Skeletal muscle satellite cell (primary cell): ENCODE measurements around the gene EME2.
"Not testable (repeated sequence)": the region's sequence is repeated elsewhere in the genome, so short reads cannot be mapped to it uniquely, and the experiment has no call there.

Experiments
- H3K27me3 ChIP-seq: 2 replicates; pipeline ENCODE4 v1.7.0; 2013; ENCODE audit warnings: low read length; ENCODE audit not compliant: control insufficient read depth, insufficient read depth
- H3K36me3 ChIP-seq: 2 replicates; pipeline ENCODE4 v1.7.0; 2013; ENCODE audit warnings: mild to moderate bottlenecking, control low read depth, low read length; ENCODE audit not compliant: insufficient read depth
- H3K4me1 ChIP-seq: 2 replicates; pipeline ENCODE4 v1.7.0; 2013; ENCODE audit warnings: low read length; ENCODE audit not compliant: control insufficient read depth, insufficient read depth
- H3K4me2 ChIP-seq: 2 replicates; pipeline ENCODE4 v1.7.0; 2013; ENCODE audit warnings: mild to moderate bottlenecking, low read length
- H3K4me3 ChIP-seq: 2 replicates; pipeline ENCODE4 v1.7.0; 2013; ENCODE audit warnings: low read length
- H3K9ac ChIP-seq: 2 replicates; pipeline ENCODE4 v1.7.0; 2013; ENCODE audit warnings: mild to moderate bottlenecking, low read depth, low read length, moderate library complexity
- H3K9me3 ChIP-seq: replicated peaks from 2 replicates; pipeline ENCODE4 v1.7.0; 2013; ENCODE audit warnings: mild to moderate bottlenecking, control low read depth, low read length

The EME2 gene

GRCh38 chr16:1732551-1732987 lies 40.0 kb upstream of the EME2 start:
- not testable (repeated sequence) for H3K9ac ChIP-seq, H3K4me1 ChIP-seq, H3K27me3 ChIP-seq, H3K4me3 ChIP-seq, H3K9me3 ChIP-seq, H3K4me2 ChIP-seq
- peaks cover 56% of the 10 kb centered on the region for H3K36me3 ChIP-seq

- no peak overlapping the region for H3K4me2 ChIP-seq
- no peak overlapping the region for H3K9ac ChIP-seq
- H3K4me3 ChIP-seq, result no peak overlapping the region
- H3K27me3 ChIP-seq, result no peaks in the 10 kb centered on the region
- H3K4me1 ChIP-seq, result no peaks in the 10 kb centered on the region
- peaks cover 46% of the 10 kb centered on the region for H3K36me3 ChIP-seq
- peaks cover 2% of the 10 kb centered on the region for H3K9me3 ChIP-seq
Measured at GRCh38 chr16:1734123-1734522, 38.5 kb upstream of the EME2 start.

- Histone ChIP-seq H3K9me3 (peaks cover 2% of the 10 kb centered on the region), H3K4me1 (no peaks in the 10 kb centered on the region)
Measured at GRCh38 chr16:1734816-1735215, 37.8 kb upstream of the EME2 start.

GRCh38 chr16:1740234-1740633 lies 32.4 kb upstream of the EME2 start:
- no peak overlapping the region for H3K4me3 ChIP-seq
- H3K4me1 ChIP-seq, result peaks cover 9% of the 10 kb centered on the region
- peaks cover 41% of the 10 kb centered on the region for H3K36me3 ChIP-seq

More at GRCh38 chr16:1734816-1735215, 37.8 kb upstream of the EME2 start:
- Histone ChIP-seq H3K36me3 (peaks cover 43% of the 10 kb centered on the region), H3K4me3 (no peak overlapping the region), H3K4me2 (no peak overlapping the region), H3K9ac (no peak overlapping the region), H3K27me3 (no peaks in the 10 kb centered on the region)

GRCh38 chr16:1740781-1741490 lies 31.7 kb upstream of the EME2 start:
- Histone ChIP-seq H3K36me3 (peaks cover 38% of the 10 kb centered on the region), H3K4me2 (no peak overlapping the region), H3K9me3 (no peaks in the 10 kb centered on the region), H3K9ac (no peak overlapping the region), H3K4me1 (peaks cover 16% of the 10 kb centered on the region), H3K4me3 (no peak overlapping the region), H3K27me3 (no peaks in the 10 kb centered on the region)

More at GRCh38 chr16:1740234-1740633, 32.4 kb upstream of the EME2 start:
- Histone ChIP-seq H3K4me2 (no peak overlapping the region), H3K9me3 (peaks cover 2% of the 10 kb centered on the region), H3K9ac (no peak overlapping the region), H3K27me3 (no peaks in the 10 kb centered on the region)

DNA sequence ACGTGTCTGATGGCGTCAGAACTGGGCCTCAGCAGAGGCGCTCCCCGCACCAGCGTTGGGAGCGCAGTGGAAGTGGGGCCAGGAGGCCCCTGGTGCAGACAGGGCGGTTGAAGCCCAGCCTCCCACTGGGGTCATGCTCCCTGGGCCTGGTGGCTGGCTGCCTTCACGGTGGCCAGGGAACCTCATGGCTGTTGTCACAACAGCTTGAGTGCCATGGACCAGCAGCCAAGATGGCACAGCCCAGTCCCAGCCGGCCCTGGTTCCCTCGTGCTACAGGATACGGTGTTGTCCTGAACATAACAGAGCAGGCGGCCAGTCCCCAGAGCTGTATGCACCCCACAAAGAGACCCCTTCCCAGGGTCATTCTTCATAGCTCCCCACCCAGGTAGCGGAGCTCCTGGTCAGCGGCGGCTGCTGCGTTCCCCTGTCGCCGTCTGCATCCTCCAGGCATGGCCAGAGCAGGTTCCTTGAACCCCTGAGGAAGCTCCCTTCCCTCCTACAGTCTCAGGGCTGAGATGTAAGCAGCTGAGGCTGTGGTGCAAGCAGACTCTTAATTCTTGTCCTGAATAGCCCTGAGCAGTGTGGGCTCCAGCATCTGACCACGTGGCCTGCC lies 31.0 kb upstream of the EME2 start:
- no peaks in the 10 kb centered on the region for H3K9me3 ChIP-seq
- peaks cover 38% of the 10 kb centered on the region for H3K36me3 ChIP-seq
- H3K9ac ChIP-seq, result no peak overlapping the region
- no peak overlapping the region for H3K4me3 ChIP-seq
- H3K27me3 ChIP-seq, result no peaks in the 10 kb centered on the region
- H3K4me2 ChIP-seq, result no peak overlapping the region
- H3K4me1 ChIP-seq, result peaks cover 22% of the 10 kb centered on the region

DNA sequence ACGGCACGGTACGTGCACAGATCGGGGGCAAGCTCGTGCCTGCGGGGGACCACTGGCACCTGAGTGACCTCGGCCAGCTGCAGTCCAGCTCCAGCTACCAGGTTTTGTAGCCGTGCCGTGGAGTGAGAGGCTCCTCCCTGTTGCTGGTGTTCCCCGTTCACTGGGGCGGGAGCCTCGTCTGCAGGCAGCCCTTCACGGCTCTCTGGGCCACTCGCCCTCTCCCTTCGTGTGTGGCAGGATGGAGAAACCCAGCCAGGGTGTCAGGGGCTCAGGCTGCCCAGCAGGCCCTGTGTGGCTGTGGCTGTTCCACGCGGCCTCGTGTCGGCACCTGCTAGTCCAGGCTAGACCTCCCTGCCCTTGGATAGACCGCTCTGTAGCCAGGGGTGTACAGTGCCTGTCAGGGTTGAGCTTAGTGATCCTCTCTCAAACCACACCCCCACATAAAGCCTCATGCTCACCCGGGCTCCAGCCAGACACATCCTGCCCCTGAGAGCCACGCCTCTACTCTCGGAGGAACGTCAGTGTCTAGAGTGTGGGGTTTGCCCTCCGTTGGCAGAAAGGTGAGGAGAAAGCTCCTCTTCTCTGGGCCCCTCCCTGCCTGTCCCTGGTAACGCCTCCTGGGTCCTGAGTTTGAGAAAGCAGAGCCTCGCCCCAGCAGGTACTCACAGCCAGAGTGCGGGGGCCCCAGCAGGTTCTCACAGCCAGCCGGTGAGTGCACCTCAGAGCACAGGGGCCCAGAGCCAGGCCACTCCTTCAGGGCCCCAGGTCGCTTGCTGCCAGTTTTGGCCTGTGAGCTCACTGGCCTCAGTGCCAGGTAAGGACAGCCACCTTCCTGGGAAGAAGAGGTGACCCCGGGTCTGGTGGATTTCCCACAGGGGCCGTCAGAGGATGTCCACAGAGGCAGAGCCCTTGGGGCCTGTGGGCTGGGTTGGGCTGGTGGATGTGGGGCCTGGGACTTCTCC lies 29.0 kb upstream of the EME2 start:
- Histone ChIP-seq H3K4me3 (no peak overlapping the region), H3K9me3 (no peaks in the 10 kb centered on the region), H3K27me3 (no peaks in the 10 kb centered on the region), H3K36me3 (peaks cover 58% of the 10 kb centered on the region), H3K4me1 (peaks cover 29% of the 10 kb centered on the region), H3K9ac (no peak overlapping the region), H3K4me2 (no peak overlapping the region)

DNA sequence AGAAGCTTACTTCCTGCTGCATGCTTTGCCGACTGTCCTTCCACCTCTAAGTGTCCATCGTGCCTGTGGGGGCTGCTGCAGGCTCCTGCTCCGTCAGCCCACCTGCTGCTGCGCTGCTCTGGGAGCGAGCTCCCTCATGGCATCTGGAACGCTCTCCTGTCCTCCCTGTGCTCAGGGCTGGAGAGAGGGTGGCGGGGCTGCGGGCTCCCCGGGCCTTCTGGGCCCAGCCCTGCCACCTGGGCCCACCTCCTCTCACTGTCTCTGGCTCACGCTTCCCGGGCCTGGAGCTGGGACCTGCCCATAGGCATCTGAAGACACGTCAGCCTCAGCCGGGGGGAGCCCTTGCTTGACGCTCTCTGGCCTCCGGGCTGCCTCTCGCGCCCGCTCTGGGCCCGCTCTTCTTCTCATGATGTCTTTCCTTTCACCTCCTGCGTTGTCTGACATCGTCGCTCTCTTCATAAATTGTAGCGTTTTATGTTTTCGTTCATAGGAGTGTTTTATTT lies 28.2 kb upstream of the EME2 start:
- peaks cover 65% of the 10 kb centered on the region for H3K36me3 ChIP-seq

DNA sequence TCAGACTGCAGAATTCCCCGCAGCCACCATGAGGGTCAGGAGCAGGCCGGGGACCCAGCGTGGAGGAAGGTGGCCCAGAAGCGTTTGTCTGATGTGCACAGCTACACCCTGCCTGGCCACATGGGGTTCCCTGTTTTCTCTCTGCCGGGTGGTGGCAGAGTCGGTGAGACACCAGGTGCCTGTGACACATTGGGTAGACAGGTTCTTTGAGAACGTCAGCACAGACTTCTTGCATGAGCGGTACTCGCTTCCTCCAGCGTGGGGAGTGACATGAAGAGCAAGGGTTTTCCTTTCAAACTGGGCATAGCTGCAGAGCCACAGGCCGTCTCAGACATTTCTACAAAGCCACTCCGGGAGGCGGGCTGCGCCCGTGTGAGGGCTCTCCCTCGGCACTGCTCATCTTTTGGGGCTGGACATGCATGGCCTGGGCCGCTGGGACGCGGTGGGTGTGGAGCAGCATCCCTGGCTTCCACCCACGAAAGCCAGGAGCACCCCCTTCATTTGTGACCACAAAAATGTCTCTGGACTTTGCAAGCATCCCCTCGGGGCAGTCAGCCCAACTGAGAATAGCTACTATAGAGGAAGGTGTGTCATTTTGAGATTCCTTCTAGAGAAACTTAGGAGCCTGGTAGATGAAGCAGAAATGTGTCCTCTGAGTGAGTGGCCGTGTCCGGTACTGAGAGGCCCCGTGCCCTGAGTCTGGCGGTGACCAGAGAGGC lies 27.3 kb upstream of the EME2 start:
- H3K9me3 ChIP-seq, result no peaks in the 10 kb centered on the region
- H3K4me3 ChIP-seq, result peak overlapping the region; percentile 57
- peaks cover 38% of the 10 kb centered on the region for H3K4me1 ChIP-seq
- H3K36me3 ChIP-seq, result peaks cover 62% of the 10 kb centered on the region
- peak overlapping the region; percentile 89 for H3K4me2 ChIP-seq
- no peaks in the 10 kb centered on the region for H3K27me3 ChIP-seq
- H3K9ac ChIP-seq, result peak overlapping the region; percentile 86

More for the DNA sequence above, 28.2 kb upstream of the EME2 start:
- no peak overlapping the region for H3K9ac ChIP-seq
- H3K4me3 ChIP-seq, result no peak overlapping the region
- H3K4me1 ChIP-seq, result peaks cover 31% of the 10 kb centered on the region
- no peaks in the 10 kb centered on the region for H3K27me3 ChIP-seq
- no peaks in the 10 kb centered on the region for H3K9me3 ChIP-seq
- H3K4me2 ChIP-seq, result no peak overlapping the region

DNA sequence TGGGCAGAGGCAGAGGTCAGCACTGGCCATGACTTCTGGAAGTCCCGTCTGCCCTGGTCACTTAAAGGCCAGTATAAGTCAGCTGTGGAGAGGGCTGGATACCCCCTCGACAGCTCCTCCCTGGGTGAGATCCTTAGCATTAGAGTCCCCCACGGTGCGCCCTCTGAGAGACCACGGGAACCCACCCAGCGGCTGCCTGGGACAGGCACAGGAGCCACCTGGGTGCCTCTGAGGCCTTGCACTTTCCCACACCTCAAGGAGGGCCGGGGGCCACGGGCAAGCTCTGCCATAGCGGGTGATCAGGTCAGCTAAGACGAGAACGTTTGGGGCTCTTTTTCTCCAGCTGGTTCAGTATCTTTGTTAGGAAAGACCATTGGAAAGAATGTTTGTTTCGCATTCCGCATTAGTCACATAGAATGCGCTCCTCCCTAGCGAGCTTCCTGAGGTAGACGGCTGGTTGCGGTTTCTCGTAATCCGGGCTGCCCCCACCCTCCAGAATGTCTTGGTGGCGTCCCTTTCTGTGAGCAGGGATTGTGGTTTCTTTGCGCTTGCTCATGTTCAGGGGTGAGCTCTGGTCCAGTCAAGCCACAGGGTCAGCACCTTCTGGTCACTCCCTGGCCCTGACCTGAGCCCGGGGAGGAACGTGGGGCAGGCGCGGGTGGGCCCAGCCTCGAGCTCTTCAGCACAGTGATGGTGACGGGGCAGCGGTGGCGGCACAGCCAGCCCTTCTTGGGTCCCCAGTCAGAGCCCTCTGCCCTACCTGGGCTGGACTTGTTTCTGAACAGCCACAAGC lies 26.5 kb upstream of the EME2 start:
- Histone ChIP-seq H3K36me3 (peaks cover 60% of the 10 kb centered on the region), H3K4me3 (peak overlapping the region; percentile 57), H3K27me3 (no peaks in the 10 kb centered on the region), H3K4me2 (peak overlapping the region; percentile 89), H3K9ac (peak overlapping the region; percentile 86), H3K4me1 (peaks cover 38% of the 10 kb centered on the region), H3K9me3 (no peaks in the 10 kb centered on the region)
